CD14-positive monocyte (primary cell): ENCODE measurements around the gene TKTL1. TPM values are rescaled to one million over a fixed set of nuclear protein-coding genes. Genes with fewer than 3 reads are reported as not detected.

Experiments
- DNase-seq, 3 donors: peaks; one replicate each; pipeline ENCODE4 v3.0.0-alpha.2; 2011 to 2022
- H2AFZ ChIP-seq: 2 replicates; pipeline ENCODE4 v1.6.0; 2012; ENCODE audit warnings: mild to moderate bottlenecking, low read depth, low read length, inconsistent platforms; ENCODE audit not compliant: insufficient read depth, poor library complexity, severe bottlenecking
- H3K27ac ChIP-seq, 2 donors: 1 replicate in 1 of 2; 2 replicates in 1 of 2; pipeline ENCODE4 v1.5.1; 2012 to 2013; ENCODE audit warnings: low read length in 2 of 2, control low read depth in 1 of 2, inconsistent platforms in 1 of 2, low read depth in 1 of 2, mild to moderate bottlenecking in 1 of 2
- H3K27me3 ChIP-seq, 2 donors: one replicate each; pipeline versions ENCODE4 v1.6.0 to v1.6.1; 2011 to 2013; ENCODE audit warnings: low read length in 2 of 2; ENCODE audit not compliant: control insufficient read depth in 2 of 2, insufficient read depth in 2 of 2
- H3K36me3 ChIP-seq, 2 donors: replicated peaks in 1 of 2; 1 replicate in 1 of 2; 2 replicates in 1 of 2; pipeline versions ENCODE4 v1.5.1 to v1.6.1; 2012 to 2013; ENCODE audit warnings: low read length in 2 of 2, control low read depth in 1 of 2, inconsistent platforms in 1 of 2, mild to moderate bottlenecking in 1 of 2; ENCODE audit not compliant: insufficient read depth in 2 of 2, control insufficient read depth in 1 of 2
- H3K4me1 ChIP-seq, 2 donors: 1 replicate in 1 of 2; 2 replicates in 1 of 2; pipeline versions ENCODE4 v1.5.1 to v1.6.1; 2012 to 2013; ENCODE audit warnings: low read length in 2 of 2, control low read depth in 1 of 2, inconsistent platforms in 1 of 2, mild to moderate bottlenecking in 1 of 2, moderate library complexity in 1 of 2; ENCODE audit not compliant: insufficient read depth in 2 of 2, control insufficient read depth in 1 of 2
- H3K4me2 ChIP-seq: replicated peaks from 2 replicates; pipeline ENCODE3; 2012; ENCODE audit warnings: low read length, moderate library complexity, mild to moderate bottlenecking; ENCODE audit not compliant: poor library complexity, severe bottlenecking; ENCODE audit errors: extremely low read depth
- H3K4me3 ChIP-seq, 3 experiments: fragments of 200-600 bp in 1 of 3; sonication (generic) in 1 of 3; replicated peaks in 1 of 3; 1 replicate in 2 of 3; 2 replicates in 1 of 3; pipeline ENCODE4 v1.5.1; 2011 to 2013; ENCODE audit warnings: low read length in 3 of 3, mild to moderate bottlenecking in 3 of 3, control low read depth in 2 of 3, low read depth in 2 of 3, inconsistent platforms in 1 of 3, moderate library complexity in 1 of 3
- H3K79me2 ChIP-seq: 2 replicates; pipeline ENCODE4 v1.6.0; 2012; ENCODE audit warnings: mild to moderate bottlenecking, control low read depth, inconsistent platforms, low read length, moderate library complexity; ENCODE audit not compliant: insufficient read depth
- H3K9ac ChIP-seq: 2 replicates; pipeline ENCODE4 v1.6.0; 2017; ENCODE audit warnings: low read length, mild to moderate bottlenecking; ENCODE audit not compliant: insufficient read depth, poor library complexity, severe bottlenecking
- H3K9me3 ChIP-seq, 2 donors: replicated peaks in 1 of 2; 1 replicate in 1 of 2; 2 replicates in 1 of 2; pipeline versions ENCODE4 v1.5.1 to v1.6.1; 2012 to 2013; ENCODE audit warnings: low read length in 2 of 2, control low read depth in 1 of 2; ENCODE audit not compliant: control insufficient read depth in 1 of 2, insufficient read depth in 1 of 2
- H4K20me1 ChIP-seq: 2 replicates; pipeline ENCODE4 v1.6.0; 2012; ENCODE audit warnings: mild to moderate bottlenecking, low read length, control low read depth, moderate library complexity; ENCODE audit not compliant: insufficient read depth
- H3K27ac Mint-ChIP-seq, 7 donors: one replicate each; pipeline ENCODE4 v1.8.0; 2020; ENCODE audit warnings: mild to moderate bottlenecking in 7 of 7, mixed read lengths in 7 of 7, moderate library complexity in 6 of 7, inconsistent platforms in 2 of 7
- H3K27me3 Mint-ChIP-seq, 3 donors: one replicate each; pipeline ENCODE4 v1.8.0; 2021 to 2022; ENCODE audit warnings: low read depth in 3 of 3, mild to moderate bottlenecking in 3 of 3, mixed read lengths in 3 of 3, moderate library complexity in 3 of 3, inconsistent platforms in 1 of 3
- H3K36me3 Mint-ChIP-seq, 2 donors: one replicate each; pipeline ENCODE4 v1.8.0; 2020; ENCODE audit warnings: mixed read lengths in 2 of 2, inconsistent platforms in 1 of 2, mild to moderate bottlenecking in 1 of 2
- H3K4me1 Mint-ChIP-seq: one replicate; pipeline ENCODE4 v1.8.0; 2020; ENCODE audit warnings: mild to moderate bottlenecking, mixed read lengths
- H3K4me3 Mint-ChIP-seq, 2 donors: one replicate each; pipeline ENCODE4 v1.8.0; 2020; ENCODE audit warnings: mild to moderate bottlenecking in 2 of 2, mixed read lengths in 2 of 2, moderate library complexity in 1 of 2
- H3K9me3 Mint-ChIP-seq, 7 donors: one replicate each; pipeline ENCODE4 v1.8.0; 2020 to 2022; ENCODE audit warnings: mixed read lengths in 7 of 7, mild to moderate bottlenecking in 6 of 7, moderate library complexity in 6 of 7, inconsistent platforms in 2 of 7
- WGBS: methylation state at CpG from one replicate; pipeline ENCODE4 v1.1.5; 2013; ENCODE audit warnings: missing lambda C conversion rate; ENCODE audit not compliant: insufficient coverage; 5-methylcytosine and 5-hydroxymethylcytosine counted together
- intact Hi-C, 2 donors: fragments of 100-400 bp; cut with micrococcal nuclease; formaldehyde crosslinking; loops; one replicate each; pipeline versions ENCODE4 v1.15.0 to v1.15.1; 2023
- polyA plus RNA-seq, 3 donors: library from polyadenylated mRNA; depleted of rRNA in 1 of 3; unstranded in 2 of 3; stranded (reverse) in 1 of 3; fragments of 300-500 nt in 2 of 3; fragments of >200 nt in 1 of 3; fragmentation: Illumina TruSeq in 2 of 3; gene quantifications; 1 replicate in 2 of 3; 2 replicates in 1 of 3; pipeline ENCODE4 v1.2.3, GENCODE V29; 2012 to 2021
- TF ChIP-seq, protein P1 (sequence below): fragments of 200-600 bp; IDR thresholded peaks from one replicate; pipeline ENCODE4 v1.8.0; 2022; ENCODE audit warnings: antibody characterized with exemption, mild to moderate bottlenecking

The TKTL1 gene
- polyA plus RNA-seq, 3 donors = 0.20 to 1.3 (median 0.60) TPM

DNA sequence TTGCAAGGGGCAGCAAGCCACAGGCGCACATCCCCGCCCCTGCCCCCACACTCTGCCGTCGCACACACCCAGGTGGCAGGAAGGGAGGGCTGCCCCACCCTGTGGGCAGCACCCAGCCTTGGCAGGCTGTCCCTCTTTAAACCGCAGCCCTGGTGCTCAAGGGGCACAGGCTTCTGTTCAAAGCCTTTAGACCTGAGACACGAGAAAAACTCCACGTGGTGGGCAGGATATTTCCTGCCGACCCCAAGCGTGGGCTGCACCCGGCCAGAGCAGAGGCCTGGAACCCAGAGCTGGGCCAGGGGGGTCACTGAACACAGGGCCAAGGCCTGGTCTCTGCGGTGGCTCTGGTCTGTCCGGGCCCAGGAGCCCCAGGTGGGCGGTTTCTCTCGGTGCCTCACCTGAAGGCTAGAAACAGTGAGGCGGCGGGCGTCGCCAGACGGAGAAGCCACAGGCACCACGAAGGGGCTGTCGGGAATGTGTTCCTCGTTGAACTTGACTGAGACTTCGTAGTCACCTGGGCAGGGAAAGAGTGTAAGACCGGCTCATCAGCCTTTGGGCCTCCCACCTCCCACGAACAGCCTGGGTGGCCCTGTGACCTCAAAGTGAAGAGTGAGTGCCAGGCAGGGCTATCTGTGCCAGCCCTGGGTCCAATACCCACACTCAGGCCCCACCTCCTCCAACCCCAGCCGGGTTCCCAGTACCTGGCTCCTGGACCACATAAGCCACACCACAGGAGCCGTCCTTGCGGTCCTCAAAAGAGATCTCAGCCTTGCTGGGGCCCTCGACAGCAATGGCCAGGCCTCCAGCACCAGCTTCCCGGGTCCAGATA is 55.8 kb downstream of the TKTL1 start:
- Histone ChIP-seq H3K27me3 (no peaks in the 10 kb centered on the region), H3K36me3 (peaks cover 81% of the 10 kb centered on the region in 2 donors), H3K4me3 (no peak overlapping the region), H3K4me1 (peaks cover 30 to 51% of the 10 kb centered on the region in 2 donors), H3K27ac (peak overlapping the region; percentile 4 to 26), H3K4me2 (no peak overlapping the region), H3K79me2 (peaks cover 15% of the 10 kb centered on the region), H4K20me1 (peaks cover 88% of the 10 kb centered on the region), H3K9me3 (no peaks in the 10 kb centered on the region), H2AFZ (no peak overlapping the region), H3K9ac (no peak overlapping the region)
- WGBS = 71% methylated on average over 19 of the region's 30 CpGs
- TF ChIP-seq, protein P1, sequence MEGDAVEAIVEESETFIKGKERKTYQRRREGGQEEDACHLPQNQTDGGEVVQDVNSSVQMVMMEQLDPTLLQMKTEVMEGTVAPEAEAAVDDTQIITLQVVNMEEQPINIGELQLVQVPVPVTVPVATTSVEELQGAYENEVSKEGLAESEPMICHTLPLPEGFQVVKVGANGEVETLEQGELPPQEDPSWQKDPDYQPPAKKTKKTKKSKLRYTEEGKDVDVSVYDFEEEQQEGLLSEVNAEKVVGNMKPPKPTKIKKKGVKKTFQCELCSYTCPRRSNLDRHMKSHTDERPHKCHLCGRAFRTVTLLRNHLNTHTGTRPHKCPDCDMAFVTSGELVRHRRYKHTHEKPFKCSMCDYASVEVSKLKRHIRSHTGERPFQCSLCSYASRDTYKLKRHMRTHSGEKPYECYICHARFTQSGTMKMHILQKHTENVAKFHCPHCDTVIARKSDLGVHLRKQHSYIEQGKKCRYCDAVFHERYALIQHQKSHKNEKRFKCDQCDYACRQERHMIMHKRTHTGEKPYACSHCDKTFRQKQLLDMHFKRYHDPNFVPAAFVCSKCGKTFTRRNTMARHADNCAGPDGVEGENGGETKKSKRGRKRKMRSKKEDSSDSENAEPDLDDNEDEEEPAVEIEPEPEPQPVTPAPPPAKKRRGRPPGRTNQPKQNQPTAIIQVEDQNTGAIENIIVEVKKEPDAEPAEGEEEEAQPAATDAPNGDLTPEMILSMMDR = no peak
- H3K36me3 Mint-ChIP-seq = peaks cover 47 to 74% of the 10 kb centered on the region in 2 donors
- peak overlapping the region in 5 of 7 donors; percentile 16 to 62 (median 26) for H3K27ac Mint-ChIP-seq
- intact Hi-C loops = no loop called here
- no peak for DNase-seq
- no peak overlapping the region for H3K4me3 Mint-ChIP-seq
- H3K4me1 Mint-ChIP-seq = peaks cover 21% of the 10 kb centered on the region
- no peaks in the 10 kb centered on the region for H3K9me3 Mint-ChIP-seq
- peaks cover 0 to 4% (median 0%) of the 10 kb centered on the region in 3 donors for H3K27me3 Mint-ChIP-seq

DNA sequence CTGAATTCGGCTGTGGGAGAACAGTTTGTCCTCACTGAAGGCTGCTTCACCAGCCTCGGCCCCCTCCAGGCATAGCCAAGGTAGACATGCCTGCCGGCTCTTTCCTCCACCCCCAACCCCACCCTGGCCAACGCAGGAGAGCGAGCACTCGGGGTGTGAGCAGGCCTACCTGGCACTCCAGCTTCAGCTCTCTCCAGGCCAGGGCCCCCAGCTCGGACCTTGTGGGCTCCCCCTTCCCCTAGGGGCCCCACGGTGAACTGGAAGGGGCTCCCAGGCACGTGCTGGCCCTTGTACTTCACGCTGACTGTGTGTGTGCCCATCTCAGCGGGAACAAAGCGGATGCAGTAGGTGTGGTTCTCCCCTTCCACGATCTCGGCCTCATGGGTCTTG is 56.4 kb downstream of the TKTL1 start:
- H3K36me3 ChIP-seq = peaks cover 87% of the 10 kb centered on the region in 2 donors
- DNase-seq = no peak
- no peaks in the 10 kb centered on the region for H3K27me3 ChIP-seq
- Mint-ChIP-seq H3K27ac (peak overlapping the region in 2 of 7 donors; percentile 26 to 62), H3K27me3 (peaks cover 0 to 3% (median 0%) of the 10 kb centered on the region in 3 donors), H3K9me3 (no peaks in the 10 kb centered on the region), H3K4me3 (peak overlapping the region in 1 of 2 donors; percentile 24), H3K4me1 (peaks cover 21% of the 10 kb centered on the region), H3K36me3 (peaks cover 50 to 77% of the 10 kb centered on the region in 2 donors)
- H3K4me1 ChIP-seq = peaks cover 30 to 50% of the 10 kb centered on the region in 2 donors
- no peak overlapping the region for H3K4me2 ChIP-seq
- peaks cover 94% of the 10 kb centered on the region for H4K20me1 ChIP-seq
- H3K4me3 ChIP-seq = no peak overlapping the region
- TF ChIP-seq, protein P1 = no peak
- intact Hi-C loops = no loop called here
- H3K9ac ChIP-seq = no peak overlapping the region
- H3K9me3 ChIP-seq = no peaks in the 10 kb centered on the region
- H2AFZ ChIP-seq = no peak overlapping the region
- peak overlapping the region; percentile 4 to 8 for H3K27ac ChIP-seq
- H3K79me2 ChIP-seq = peaks cover 22% of the 10 kb centered on the region
- WGBS = no CpG with 5 or more reads among the region's 14 CpGs
